Left ventricle myocardium inferior (tissue), 1 donor: ENCODE results near the gene NOL12. TPM values are rescaled to one million over a fixed set of nuclear protein-coding genes. Genes with fewer than 3 reads are reported as not detected.
A peak's percentile ranks its signal among the peaks of the same experiment; 100 is the strongest.

Experiments
- DNase-seq: peaks from one replicate; pipeline ENCODE4 v3.0.0-alpha.2; 2020
- H3K27ac ChIP-seq: fragments of 200-600 bp; replicated peaks from 2 replicates; pipeline ENCODE4 v1.8.0; 2021
- H3K27me3 ChIP-seq: fragments of 200-600 bp; 2 replicates; pipeline ENCODE4 v1.8.0; 2021; ENCODE audit warnings: low read depth
- H3K36me3 ChIP-seq: fragments of 200-600 bp; 2 replicates; pipeline ENCODE4 v1.8.0; 2021
- H3K4me1 ChIP-seq: fragments of 200-600 bp; 2 replicates; pipeline ENCODE4 v1.8.0; 2021
- H3K4me3 ChIP-seq: fragments of 200-600 bp; 2 replicates; pipeline ENCODE4 v1.8.0; 2021; ENCODE audit warnings: mild to moderate bottlenecking, moderate library complexity
- H3K9me3 ChIP-seq: fragments of 200-600 bp; replicated peaks from 2 replicates; pipeline ENCODE4 v1.8.0; 2021
- CTCF ChIP-seq: fragments of 200-600 bp; IDR thresholded peaks from 2 replicates; pipeline ENCODE4 v1.8.0; 2021; ENCODE audit warnings: antibody characterized with exemption, mild to moderate bottlenecking, borderline replicate concordance
- intact Hi-C: fragments of 100-400 bp; cut with micrococcal nuclease; formaldehyde crosslinking; loops from one replicate; pipeline ENCODE4 v1.11.0; 2022
- total RNA-seq: library from RNA; stranded (reverse); fragmentation: NEBNext Ultra II Directional; extraction: Animal tissue kit (Norgen Biotek cat#: 25700); gene quantifications from one replicate; pipeline ENCODE4 v1.2.1, GENCODE V29; 2021
- donor health status: DM: no; HTN: yes; CAD: no; lungs with severe emphysema.

The NOL12 gene
- total RNA-seq, 1 donor from 2014 or later = 12.8 TPM

DNA sequence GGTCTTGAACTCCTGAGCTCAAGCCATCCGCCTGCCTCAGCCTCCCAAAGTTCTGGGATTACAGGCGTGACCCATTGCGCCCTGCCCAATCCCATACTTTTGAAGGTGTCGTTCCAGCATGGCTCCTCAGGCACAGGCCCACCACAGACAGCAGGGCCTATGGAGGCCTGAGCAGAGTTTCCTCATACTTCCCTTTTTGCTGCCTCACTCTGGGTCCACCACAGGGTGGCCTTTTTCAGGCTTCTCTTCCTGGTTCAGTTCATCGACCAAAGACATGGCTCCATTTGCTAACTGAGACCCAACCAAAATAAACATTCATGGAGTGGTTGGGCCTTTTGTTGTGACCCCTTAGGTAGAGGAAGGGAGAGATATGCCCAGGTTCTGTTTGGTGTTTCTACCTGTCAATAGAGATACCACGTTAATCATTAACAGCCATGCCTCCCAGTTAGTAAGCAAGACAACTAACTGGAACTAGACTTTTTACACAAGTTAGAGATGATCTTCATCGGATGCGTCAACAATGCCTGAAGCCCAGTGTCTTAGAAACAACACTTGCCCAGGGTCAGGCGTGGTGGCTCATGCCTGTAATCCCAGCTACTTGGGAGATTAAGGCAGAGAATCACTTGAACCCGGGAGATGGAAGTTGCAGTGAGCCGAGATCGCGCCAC, 45.8 kb downstream of the NOL12 start:
- Histone ChIP-seq H3K27ac (peak overlapping the region; percentile 44), H3K27me3 (no peaks in the 10 kb centered on the region), H3K4me3 (no peak overlapping the region), H3K36me3 (no peaks in the 10 kb centered on the region), H3K9me3 (no peaks in the 10 kb centered on the region), H3K4me1 (peaks cover 25% of the 10 kb centered on the region)
- intact Hi-C loops = no loop called here
- DNase-seq = no peak
- peak; percentile 18 for TF ChIP-seq CTCF

DNA sequence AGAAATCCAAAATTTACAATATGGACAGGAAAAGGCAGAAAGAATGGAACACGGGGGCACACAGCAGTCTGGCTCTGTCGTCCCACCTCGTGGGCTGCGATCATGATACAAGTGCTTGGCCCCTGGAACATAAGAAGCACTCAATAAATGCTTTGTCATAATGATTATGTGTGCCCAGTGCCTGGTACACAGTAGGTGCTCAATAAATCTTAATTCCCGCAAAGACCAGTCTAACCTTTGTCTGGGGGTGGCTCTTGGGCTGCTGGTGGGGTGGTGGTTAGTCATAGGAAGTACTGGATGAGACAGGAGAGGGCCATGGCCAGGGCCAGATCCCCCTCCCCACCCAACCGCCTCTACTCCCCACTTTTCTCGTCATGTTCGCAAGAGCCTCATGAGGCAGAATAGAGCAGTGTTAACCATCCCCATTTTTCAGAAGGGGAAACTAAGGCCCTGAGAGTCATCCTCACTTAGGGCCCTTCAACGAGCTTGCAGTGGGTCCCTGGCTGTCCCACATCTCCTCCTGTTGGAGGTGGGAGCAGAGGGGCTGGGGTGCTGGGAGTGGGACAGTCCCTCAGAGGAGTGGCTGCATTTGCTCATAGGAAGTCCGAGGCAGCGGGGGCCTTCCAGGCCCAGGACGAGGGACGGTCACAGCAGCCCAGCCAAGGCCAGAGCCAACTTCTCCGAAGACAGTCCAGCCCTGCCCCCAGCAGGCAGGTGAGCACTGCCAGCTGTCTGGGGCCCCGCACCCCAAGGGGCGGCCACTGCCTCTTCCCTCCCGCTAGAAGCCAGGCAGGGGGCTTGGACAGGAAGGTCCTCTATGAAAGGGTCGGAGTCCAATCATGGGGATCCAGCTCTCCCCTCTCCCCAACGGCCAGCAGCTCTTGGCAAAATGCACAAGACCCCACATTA, 46.8 kb downstream of the NOL12 start:
- Histone ChIP-seq H3K27ac (no peak overlapping the region), H3K9me3 (no peaks in the 10 kb centered on the region), H3K27me3 (no peaks in the 10 kb centered on the region), H3K4me1 (peaks cover 17% of the 10 kb centered on the region), H3K36me3 (no peaks in the 10 kb centered on the region), H3K4me3 (no peak overlapping the region)
- intact Hi-C loops = no loop called here
- DNase-seq = no peak
- no peak for TF ChIP-seq CTCF

DNA sequence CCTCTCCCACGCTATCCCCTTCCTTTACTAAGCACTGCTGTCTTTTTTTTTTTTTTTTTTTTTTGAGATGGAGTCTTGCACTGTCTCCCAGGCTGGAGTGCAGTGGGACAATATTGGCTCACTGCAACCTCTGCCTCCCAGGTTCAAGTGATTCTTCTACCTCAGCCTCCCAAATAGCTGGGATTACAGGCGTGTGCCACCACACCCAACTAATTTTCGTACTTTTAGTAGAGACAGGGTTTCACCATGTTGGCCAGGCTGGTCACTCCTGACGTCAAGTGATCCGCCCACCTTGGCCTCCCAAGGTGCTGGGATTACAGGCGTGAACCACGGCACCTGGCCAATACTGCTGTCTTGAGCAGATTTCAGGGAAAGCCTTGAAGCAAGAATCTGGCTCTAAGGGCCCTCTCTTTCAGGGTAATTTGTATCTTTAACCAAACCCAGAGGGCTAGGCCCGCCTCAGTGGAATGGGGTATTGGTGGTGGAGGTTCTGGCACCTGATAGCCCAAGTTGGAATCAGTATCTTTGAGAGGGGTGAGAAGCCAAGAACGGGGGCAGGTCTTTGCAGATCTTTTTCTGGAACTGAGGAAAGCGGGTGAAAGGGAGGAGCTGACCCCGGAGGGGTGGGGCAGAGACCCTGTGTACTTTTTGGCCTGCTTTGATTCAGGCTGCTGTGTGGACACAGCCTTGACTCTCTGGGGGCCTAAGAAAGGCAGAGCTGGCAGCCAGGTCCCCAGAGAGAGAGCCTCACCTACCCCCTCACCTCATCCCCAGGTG, 47.7 kb downstream of the NOL12 start:
- peaks cover 10% of the 10 kb centered on the region for H3K4me1 ChIP-seq
- H3K27ac ChIP-seq = no peak overlapping the region
- H3K27me3 ChIP-seq = no peaks in the 10 kb centered on the region
- H3K36me3 ChIP-seq = no peaks in the 10 kb centered on the region
- H3K9me3 ChIP-seq = no peaks in the 10 kb centered on the region
- no peak for TF ChIP-seq CTCF
- intact Hi-C loops = no loop called here
- no peak for DNase-seq
- H3K4me3 ChIP-seq = no peak overlapping the region

- intact Hi-C loops = no loop called here
- no peak for DNase-seq
- Histone ChIP-seq H3K4me3 (no peak overlapping the region), H3K27me3 (no peaks in the 10 kb centered on the region), H3K27ac (no peak overlapping the region), H3K36me3 (no peaks in the 10 kb centered on the region), H3K4me1 (peaks cover 13% of the 10 kb centered on the region), H3K9me3 (no peaks in the 10 kb centered on the region)
- TF ChIP-seq CTCF = no peak
These were observed 48.2 kb downstream of the NOL12 start for GRCh38 chr22:37734402-37734700.

DNA sequence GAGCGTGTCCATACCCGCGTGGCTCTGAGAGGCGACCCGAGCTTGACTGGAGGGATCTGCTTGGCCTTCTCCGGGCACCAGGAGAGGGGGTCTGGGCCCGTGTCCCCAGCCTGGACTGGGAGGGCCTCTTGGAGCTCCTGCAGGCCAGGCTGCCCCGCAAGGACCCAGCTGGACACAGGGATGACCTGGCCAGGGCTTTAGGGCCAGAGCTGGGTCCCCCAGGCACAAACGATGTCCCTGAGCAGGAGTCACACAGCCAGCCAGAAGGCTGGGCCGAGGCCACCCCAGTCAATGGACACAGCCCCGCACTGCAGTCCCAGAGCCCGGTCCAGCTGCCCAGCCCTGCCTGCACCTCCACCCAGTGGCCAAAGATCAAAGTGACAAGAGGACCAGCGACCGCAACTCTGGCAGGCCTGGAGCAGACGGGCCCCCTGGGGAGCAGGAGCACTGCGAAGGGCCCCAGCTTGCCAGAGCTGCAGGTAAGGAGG, 48.9 kb downstream of the NOL12 start:
- peak; percentile 56 for TF ChIP-seq CTCF
- intact Hi-C loops = no loop called here
- DNase-seq = peak; percentile 41

More for the DNA sequence above, 48.9 kb downstream of the NOL12 start:
- Histone ChIP-seq H3K27me3 (no peaks in the 10 kb centered on the region), H3K4me1 (peaks cover 18% of the 10 kb centered on the region), H3K4me3 (no peak overlapping the region), H3K36me3 (no peaks in the 10 kb centered on the region), H3K9me3 (no peaks in the 10 kb centered on the region), H3K27ac (peak overlapping the region; percentile 12)
